Fibroblast of skin of right biceps (primary cell): ENCODE results near the gene DTD2.
"Not testable (repeated sequence)": the region's sequence is repeated elsewhere in the genome, so short reads cannot be mapped to it uniquely, and the experiment has no call there.

ENCODE experiments used
- DNase-seq: peaks from one replicate; pipeline ENCODE4 v3.0.0-alpha.2; 2013

The DTD2 gene

DNA sequence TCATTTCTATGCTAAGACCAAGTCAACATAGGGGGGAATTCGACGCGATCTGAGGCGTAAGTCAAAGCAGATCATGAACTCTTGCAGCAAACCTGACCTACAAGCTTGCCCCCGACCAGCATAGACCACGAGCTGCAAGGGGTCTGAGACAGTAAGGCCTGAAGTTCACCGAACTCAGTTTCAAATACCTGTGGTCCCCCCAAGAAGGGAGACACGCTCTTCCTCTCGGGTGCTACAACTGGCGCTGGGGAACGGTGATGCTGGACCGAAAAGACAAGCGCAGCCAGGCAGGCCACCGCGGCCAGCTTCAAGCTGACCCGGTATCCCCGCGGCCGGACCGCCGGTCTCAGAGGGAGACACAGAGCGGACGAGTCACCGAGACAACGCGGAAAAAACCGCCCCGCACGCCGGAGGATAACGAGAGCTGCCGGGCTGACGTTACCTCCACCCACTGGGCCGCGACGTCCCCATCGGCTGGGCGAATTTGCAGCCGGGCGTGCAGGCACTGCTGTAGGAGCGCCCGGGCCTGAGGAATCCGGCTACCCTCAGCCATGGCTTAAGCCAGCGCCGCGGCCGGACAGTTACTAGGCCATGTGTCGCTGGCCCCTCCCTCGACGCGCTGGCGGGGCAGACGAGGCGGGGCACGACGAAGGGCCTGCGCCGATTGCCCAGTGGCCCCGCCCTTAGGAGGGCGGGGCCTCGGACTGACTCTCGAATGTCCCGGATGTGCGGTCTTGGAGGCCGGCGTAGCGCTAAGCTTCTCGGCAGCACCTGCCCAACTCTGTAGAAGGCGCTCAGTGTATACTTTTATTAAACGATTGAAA is at the start of gene DTD2:
TSS of gene DTD2 (minus strand) at position 666 of the 824 bp plus-strand sequence. CDS start at position 553, 113 bp downstream.
- DNase-seq: peak; percentile 94

DNA sequence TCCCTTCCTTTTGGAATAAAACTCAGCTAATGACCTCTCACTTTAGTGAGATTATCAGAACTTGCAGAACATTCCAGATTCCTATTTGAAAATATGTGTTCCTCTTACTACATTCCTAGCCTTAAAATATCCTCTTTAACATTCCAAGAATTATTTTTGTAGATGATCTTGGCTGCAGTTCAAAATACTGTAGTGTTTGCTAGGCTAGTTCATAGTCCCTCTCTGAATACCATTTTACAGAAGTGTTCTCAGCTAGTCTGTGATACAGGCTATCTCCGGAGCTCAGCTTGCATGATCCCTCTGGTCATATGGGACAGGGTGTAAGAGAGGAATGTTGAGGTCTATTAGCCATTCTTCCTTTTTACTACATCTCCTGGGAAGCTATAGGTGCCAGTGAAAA is 48.1 kb upstream of the DTD2 start:
- peak; percentile 87 for DNase-seq

DNA sequence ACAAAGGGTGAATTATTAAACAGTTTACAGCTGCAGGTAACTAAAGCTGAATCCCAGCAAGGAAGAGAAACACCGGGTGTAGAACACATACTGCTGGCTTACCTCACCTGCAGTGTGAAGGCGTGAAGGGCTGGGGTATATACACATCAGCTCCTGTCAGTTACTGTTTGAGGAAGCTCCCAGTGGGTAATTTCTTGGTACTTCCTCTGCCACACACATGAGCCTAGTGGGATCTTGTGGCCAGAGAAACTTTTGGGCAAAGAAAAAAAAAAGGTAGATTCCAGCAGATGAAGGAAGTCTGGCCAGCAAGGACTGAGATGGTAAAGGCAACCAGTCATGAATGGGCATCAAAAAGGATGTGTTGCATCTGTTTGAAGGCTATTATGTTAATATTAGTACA is 44.6 kb upstream of the DTD2 start:
- no peak for DNase-seq

DNA sequence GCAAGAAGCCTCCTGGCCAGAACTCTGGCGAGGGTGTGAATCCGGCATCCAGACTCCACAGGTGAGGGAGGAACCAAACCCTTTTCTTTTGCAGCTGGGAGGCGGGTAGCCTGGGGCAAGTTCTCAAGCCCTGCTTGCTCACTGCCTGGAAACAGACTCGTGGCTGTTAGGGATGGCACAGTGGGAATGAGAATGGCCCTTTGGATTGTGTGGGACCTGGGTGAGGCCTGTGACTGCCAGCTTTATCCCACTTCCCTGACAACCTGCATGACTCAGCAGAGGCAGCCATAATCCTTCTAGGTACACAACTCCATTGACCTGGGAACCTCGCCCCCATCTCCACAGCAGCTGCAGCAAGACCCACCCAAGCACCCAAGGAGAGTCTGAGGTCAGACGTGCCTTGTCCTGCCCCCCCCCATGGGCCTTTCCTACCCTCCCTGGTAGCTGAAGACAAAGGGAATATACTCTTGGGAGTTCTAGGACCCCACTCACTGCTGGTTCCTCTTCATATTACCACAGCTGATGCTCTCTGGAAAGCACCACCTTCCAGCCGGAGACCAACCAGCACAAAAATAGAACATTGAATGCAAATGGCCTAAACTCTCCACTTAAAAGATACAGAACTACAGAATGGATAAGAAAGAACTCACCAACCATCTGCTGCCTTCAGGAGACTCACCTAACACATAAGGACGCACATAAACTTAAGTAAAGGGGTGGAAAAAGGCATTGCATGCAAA is 35.6 kb upstream of the DTD2 start:
- DNase-seq: no peak

DNA sequence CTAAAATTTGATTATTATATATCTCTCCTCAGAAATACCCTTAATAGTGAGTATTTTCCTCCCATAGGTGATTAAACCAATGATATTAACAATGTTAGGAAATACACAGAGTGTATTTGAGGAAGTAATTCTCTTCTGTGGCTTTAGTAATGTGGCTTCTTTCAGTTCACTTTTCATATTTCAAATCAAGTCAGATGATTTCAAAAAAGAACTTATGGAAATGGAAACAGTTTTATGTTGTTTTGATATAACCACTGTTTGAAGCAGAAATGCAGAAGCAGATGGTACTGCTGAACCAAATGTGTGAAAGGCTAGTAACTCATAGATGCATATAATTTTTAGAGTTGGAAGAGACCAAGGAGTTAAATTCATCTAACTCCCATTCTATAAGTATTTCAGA is 32.4 kb upstream of the DTD2 start:
- DNase-seq: no peak

DNA sequence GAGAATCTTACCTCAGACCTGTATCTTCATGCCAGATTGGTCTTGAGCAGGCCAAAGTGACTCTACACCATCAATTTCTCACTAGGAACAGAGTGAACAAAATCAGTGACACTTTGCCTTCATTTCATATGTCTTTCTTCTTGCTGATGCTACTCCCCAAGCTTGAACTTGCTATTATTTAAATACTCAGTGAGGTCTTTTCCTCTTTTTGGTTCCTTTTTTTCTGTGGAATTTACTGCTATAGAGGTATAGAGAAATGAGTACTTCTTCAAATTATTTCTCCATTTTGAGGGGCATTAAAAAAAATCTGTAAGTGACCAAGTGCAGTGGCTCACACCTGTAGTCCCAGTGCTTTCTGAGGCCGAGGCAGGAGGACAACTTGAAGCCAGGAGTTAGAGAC is 30.6 kb upstream of the DTD2 start, which contains the start of gene GPR33:
TSS of gene GPR33 (minus strand) at position 154 of the 400 bp plus-strand sequence. CDS start 4,074 bp downstream, outside the sequence.
- no peak for DNase-seq

DNA sequence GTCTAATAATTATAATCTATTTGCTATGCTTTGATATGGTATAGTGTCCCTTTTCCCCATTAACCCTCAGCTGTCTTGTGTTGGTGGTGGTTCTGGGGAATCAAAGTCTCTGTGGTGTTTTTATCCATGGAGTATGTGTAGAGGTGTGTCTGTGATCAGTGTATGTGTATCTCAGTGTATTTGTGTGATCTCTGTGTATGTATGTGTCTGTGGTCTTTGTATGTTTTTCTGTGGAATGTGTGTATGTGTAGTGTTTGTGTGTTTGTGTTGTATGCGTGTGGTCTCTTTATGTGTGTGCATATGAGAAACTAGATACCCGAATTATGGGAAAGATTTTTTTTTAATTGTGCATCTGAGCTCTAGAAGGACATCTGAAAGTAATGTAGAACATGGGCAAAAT is 29.5 kb upstream of the DTD2 start:
- DNase-seq: no peak

DNA sequence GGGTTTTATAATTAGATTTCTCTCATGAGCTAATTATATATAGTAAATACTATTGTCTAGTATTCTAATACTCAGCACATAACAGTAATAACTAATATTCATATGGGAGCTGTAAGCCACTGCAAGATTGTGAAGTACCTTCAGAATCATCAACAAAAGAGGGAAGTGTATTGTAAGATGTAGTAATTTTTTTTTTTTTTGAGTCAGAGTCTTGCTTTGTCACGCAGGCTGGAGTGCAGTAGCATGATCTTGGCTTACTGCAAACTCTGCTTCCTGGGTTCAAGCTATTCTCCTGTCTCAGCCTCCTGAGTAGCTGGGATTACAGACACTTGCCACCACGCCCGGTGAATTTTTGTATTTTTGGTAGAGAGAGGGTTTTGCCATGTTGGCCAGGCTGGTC is 27.4 kb upstream of the DTD2 start:
- no peak for DNase-seq

DNA sequence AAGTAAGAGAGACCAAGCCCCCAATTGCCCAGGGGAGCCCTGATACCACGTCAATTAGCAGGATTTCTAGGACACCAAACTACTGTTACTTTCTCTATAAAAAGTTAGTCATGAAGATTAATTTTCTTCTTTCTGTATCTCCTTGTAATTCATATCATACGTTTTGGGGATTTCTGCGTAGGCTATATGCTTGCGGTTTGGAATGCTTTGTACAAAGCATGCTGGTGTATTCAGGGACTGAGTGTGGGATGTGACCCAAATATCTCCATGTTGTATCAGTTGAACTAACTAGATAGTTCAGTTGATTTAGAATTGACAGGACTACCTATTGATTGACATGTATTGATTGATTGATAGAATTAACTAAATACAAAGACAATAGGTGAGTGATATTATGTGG is 22.9 kb upstream of the DTD2 start:
- peak; percentile 39 for DNase-seq

DNA sequence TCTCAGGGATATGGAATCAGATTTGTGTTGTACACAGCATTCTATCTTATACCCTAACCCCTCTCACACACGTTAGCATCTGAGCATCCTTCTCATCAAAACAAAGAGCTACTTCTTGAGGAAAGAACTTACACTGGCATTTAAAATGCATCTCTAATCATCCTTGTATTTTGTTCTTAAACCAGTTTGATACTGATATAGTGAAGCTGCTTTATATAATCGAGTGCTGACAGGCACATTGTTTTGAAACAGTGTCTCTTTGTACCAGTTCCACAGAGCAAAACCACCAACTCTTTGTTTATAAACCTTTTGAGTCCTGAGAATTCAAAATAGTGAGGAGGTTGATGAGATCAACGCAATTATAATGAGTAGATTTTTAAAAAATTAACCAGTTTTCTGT is 21.7 kb upstream of the DTD2 start:
- no peak for DNase-seq

DNA sequence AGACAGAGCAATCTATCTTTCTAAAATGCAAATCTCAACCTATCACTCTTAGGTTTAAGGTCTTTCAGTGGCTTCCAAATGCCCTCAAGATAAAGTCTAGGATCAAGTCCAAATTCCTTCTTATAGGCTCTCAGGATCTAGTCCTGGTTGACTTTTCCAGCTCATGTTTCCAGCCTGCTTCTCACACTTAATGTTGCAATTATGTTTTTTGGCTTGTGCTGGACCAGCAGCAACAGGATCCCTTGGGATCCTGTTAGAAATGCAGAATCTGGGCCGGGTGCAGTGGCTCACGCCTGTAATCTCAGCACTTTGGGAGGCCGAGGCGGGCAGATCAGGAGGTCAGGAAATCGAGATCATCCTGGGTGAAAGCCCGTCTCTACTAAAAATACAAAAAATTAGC is 19.9 kb upstream of the DTD2 start:
- DNase-seq: no peak

DNA sequence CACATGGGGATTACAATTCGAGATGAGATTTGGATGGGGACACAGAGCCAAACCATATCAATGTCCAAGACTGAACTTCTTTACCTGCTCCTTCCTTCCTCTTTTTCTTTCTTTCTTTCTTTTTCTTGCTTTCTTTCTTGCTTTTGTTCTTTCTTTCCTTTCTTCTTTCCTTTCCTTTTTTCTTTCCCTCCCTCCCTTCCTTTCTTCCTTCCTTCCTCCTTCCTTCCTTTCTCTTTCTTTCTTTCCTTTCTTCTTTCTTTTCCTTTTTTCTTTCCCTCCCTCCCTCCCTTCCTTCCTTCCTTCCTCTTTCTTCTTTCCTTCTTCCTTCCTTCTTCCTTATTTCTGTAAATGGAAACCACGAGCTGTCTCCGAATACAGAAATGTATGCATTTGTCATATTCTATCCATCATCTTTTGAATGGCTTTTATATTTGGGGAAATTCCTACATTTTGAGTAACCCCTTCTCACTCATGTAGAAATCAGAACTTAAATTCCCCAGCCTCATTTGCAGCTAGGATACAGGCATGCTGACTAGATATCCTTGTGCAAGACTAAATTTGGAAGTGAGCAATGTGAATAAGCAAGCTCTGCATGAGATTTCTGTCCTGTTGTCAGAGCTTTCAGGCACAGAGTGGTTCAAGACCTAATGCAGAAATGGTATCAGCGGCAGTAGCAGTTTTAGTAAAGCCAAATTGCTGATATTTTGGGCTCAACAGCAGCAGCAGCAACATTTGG is 19.0 kb upstream of the DTD2 start:
- peak; percentile 21 for DNase-seq

DNA sequence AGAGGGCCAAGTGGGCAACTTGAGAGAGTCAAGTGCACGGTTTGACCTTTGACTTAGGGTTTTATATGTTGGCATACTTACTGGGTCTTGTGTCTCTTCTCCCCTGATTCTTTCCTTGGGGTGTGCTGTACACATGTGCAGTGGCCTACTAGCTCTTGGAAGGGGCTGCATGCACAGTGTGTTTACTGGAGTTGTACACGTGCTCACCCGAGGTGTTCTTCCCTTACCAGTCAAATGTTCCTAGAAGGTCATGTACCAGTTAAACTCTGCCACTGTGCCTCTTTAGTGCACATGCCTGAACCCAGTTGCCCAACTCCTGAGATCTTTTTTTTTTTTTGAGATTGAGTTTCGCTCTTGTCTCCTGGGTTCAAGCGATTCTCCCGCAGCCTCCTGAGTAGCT is 9.2 kb upstream of the DTD2 start:
- DNase-seq: no peak

DNA sequence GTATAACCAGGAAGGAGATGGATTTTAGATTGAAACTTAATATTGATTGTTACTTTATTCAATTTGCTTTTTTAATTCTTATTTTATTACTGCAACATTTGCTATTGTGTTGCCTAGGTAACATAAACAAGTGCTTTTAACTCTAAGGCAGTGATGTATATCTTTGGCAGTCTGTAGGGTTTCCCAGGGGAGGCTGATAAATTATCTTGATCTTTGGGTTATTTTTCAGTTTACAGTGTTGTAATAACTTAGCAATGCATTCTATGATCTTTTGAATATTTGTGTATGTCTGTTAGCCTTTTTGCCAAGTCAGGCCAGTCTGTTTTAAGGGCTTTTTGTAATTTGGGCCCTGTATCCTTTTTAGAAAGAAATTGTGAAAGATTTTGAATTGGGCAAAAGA is 7.8 kb upstream of the DTD2 start:
- DNase-seq: peak; percentile 63

DNA sequence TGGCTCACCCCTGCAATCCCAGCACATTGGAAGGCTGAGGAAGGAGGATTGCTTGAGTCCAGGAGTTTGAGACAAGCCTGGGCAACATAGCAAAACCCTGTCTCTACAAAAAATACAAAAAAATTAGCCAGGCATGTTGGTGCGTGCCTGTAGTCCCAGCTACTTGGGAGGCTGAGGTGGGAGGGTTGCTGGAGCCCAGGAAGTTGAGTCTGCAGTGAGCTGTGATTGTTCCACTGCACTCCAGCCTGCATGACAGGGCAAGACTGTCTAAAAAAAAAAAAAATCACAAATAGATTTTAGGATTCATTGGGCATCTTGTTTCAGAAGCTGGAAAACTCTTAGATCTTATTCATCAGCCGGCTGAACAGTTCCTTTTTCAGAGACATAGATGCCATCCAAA is 5.1 kb upstream of the DTD2 start:
- not testable (repeated sequence) for DNase-seq

DNA sequence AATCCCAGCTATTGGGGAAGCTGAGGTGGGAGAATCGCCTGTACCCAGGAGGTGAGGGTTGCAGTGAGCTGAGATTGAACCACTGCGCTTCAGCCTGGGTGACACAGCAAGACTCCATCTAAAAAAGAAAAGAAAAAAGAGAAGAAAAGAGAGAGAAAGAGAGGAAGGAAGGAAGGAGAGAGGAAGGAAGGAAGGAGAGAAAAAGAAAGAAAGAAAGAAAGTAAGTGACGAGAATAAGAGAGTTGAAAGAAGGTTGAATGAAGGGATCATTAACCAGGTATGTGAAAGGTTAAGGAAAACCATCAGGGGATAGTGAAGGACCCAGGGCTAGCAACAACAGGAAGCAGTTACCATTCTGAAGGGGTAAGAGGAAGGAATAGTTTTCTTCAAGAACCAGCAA is 4.2 kb upstream of the DTD2 start:
- DNase-seq: no peak

DNA sequence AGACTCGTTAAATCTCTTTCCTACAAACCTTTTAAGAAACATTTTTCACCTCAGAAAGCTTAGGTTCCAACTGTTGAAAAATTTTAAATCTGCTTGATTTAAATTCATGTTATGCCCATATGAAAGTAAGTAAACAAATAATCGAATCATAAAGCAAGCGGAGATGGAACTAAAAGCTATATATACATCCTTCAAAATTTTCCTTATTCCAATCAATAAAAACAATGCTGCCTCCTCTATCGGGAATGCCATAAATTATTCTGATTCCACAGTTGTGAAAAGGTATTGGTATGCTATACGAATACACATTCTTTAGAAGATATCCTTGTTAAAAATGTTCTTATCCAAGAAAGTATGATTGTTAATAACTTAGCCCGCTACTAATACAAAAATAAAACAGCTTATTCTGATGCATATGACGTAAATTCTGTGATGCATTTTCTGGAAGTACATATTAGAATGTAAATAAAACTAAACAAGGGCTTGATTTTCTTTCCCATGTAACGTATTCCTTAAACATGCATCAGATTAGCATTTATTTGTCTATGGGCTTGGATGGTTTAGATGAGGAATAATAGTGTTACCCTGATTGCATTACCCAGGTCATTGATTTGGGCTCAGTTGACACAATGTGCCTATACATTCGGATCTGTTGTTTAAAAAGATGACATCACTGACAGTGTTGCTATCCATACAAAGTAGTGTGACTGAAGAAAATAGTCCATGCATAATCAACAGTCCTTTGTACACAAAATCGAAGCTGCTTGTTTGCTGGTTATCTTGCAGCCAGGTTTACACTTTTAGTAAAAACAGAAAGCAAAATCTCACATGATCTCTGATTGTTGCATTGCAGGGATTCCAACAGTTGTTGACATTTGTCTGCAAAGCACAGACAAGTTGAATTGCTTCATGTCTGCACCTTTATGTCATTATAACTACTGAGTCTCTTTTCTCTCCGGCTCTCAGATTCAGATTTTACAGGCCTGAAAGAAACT is 656 bp upstream of the DTD2 start:
- DNase-seq: no peak

DNA sequence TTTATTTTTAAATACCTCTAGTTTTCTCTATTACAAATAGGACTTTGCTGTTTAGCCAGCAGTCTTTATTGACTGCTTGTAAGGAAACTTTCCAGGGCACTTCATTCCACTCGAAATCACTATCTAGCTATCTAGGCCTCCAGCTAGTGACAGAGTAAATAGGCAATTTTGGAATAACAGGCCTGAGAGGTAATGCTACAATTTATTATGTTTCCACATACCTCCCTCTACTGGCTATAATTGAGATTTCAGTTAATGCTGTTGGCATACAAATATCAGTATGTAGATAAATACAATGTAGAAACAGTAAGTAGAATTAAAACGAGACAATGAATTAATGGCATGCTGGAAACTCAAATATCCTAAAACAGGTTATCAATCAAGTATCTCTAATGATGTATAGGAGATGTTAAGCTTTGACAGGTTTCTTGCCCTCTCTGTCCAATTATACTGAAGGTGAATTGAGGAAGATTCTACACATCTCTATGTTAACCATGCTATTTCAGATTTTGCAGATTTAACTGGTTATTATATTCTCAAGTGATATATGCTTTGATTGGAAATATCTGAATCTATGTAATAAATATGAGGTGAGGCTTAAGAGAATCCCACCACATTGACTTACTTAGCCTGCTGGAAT is 7.2 kb downstream of the DTD2 start:
- DNase-seq: peak; percentile 30

DNA sequence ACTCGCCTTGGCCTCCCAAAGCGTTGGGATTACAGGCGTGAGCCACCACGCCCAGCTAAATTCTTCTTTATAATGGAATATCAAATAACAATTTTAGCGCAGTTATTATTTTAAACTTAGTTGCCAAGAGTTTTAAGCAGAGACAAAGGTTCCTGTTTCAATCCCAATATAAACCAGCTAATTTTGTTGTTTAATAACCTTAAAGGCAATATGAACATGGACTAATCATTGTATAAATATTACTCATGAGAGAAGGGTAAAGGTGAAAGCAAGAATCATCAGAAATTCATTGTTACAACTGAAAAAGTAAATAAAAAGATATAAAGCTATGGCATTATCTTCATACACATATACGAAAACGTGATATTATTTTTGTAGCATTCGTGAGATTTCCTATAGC is 8.2 kb downstream of the DTD2 start:
- DNase-seq: no peak

DNA sequence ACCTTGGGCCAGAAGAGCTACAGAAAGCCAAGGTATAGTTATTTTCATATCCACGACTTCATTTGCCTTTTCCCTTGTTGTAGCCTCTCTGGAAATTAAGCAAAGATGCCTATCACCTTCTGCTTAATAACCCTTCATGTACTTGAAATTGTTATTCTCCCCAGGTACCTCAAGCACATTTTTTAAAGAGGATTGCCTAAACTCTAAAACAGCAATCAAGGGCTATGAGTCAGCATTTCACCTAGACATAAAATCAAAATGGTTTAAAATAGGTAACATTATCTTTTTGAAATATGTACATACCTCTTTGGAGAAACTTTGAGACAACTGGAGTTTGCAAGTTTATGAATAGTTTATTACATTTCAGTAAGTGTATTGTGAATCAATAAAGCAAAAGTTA is 11.6 kb downstream of the DTD2 start:
- no peak for DNase-seq

DNA sequence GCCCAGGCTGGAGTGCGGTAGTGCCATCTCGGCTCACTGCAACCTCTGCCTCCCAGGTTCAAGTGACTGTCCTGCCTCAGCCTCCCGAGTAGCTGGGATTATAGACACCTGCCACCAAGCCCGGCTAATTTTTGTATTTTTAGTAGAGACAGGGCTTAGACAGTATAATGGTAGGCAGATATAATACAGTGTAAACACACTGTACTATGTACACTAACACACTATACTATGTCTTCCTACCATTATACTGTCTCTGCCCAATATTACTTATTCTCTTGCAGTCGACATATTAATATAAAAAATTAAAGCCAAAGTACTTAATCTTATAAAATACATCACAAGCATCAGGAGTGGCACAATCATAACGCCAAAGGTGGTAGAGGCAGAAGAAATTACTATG is 15.0 kb downstream of the DTD2 start:
- no peak for DNase-seq
